ENCODE measurements around the gene GLCCI1. TPM values are rescaled to one million over a fixed set of nuclear protein-coding genes. Genes with fewer than 3 reads are reported as not detected.

GLCCI1 gene
- total and polyA plus RNA-seq, 2 of the 13 experiments (the other 11 are each of a cell fraction or from before 2014, with no cell fraction given) = 1.3 to 1.7 TPM

DNA sequence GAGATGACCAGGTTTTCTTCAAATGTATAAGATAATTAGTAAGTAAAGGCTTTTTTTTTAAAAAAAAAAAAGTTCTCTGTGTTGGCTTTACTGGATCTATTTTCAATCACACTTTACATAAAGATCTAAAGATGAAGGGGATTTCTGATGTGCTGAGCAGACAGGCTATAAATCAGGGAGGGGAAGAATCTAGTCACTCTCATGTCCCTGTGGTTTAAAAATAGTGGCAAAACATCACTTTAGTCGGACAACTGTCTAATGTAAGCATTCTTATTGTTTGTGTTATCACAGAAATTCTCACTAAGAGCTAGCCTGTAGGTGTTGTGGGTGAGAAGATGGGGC lies 160.7 kb downstream of the GLCCI1 start (continued):
- TF ChIP-seq, protein P1, sequence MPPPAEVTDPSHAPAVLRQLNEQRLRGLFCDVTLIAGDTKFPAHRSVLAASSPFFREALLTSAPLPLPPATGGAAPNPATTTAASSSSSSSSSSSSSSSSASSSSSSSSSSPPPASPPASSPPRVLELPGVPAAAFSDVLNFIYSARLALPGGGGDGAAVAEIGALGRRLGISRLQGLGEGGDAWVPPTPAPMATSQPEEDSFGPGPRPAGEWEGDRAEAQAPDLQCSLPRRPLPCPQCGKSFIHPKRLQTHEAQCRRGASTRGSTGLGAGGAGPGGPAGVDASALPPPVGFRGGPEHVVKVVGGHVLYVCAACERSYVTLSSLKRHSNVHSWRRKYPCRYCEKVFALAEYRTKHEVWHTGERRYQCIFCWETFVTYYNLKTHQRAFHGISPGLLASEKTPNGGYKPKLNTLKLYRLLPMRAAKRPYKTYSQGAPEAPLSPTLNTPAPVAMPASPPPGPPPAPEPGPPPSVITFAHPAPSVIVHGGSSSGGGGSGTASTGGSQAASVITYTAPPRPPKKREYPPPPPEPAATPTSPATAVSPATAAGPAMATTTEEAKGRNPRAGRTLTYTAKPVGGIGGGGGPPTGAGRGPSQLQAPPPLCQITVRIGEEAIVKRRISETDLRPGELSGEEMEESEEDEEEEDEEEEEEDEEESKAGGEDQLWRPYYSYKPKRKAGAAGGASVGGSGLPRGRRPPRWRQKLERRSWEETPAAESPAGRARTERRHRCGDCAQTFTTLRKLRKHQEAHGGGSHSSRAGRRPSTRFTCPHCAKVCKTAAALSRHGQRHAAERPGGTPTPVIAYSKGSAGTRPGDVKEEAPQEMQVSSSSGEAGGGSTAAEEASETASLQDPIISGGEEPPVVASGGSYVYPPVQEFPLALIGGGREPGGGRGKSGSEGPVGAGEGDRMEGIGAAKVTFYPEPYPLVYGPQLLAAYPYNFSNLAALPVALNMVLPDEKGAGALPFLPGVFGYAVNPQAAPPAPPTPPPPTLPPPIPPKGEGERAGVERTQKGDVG (CRISPR knock-in tag; IDR thresholded peaks at IDR 0.05; ENCODE audit: borderline replicate concordance) = no peak
- TF ChIP-seq, protein P2, sequence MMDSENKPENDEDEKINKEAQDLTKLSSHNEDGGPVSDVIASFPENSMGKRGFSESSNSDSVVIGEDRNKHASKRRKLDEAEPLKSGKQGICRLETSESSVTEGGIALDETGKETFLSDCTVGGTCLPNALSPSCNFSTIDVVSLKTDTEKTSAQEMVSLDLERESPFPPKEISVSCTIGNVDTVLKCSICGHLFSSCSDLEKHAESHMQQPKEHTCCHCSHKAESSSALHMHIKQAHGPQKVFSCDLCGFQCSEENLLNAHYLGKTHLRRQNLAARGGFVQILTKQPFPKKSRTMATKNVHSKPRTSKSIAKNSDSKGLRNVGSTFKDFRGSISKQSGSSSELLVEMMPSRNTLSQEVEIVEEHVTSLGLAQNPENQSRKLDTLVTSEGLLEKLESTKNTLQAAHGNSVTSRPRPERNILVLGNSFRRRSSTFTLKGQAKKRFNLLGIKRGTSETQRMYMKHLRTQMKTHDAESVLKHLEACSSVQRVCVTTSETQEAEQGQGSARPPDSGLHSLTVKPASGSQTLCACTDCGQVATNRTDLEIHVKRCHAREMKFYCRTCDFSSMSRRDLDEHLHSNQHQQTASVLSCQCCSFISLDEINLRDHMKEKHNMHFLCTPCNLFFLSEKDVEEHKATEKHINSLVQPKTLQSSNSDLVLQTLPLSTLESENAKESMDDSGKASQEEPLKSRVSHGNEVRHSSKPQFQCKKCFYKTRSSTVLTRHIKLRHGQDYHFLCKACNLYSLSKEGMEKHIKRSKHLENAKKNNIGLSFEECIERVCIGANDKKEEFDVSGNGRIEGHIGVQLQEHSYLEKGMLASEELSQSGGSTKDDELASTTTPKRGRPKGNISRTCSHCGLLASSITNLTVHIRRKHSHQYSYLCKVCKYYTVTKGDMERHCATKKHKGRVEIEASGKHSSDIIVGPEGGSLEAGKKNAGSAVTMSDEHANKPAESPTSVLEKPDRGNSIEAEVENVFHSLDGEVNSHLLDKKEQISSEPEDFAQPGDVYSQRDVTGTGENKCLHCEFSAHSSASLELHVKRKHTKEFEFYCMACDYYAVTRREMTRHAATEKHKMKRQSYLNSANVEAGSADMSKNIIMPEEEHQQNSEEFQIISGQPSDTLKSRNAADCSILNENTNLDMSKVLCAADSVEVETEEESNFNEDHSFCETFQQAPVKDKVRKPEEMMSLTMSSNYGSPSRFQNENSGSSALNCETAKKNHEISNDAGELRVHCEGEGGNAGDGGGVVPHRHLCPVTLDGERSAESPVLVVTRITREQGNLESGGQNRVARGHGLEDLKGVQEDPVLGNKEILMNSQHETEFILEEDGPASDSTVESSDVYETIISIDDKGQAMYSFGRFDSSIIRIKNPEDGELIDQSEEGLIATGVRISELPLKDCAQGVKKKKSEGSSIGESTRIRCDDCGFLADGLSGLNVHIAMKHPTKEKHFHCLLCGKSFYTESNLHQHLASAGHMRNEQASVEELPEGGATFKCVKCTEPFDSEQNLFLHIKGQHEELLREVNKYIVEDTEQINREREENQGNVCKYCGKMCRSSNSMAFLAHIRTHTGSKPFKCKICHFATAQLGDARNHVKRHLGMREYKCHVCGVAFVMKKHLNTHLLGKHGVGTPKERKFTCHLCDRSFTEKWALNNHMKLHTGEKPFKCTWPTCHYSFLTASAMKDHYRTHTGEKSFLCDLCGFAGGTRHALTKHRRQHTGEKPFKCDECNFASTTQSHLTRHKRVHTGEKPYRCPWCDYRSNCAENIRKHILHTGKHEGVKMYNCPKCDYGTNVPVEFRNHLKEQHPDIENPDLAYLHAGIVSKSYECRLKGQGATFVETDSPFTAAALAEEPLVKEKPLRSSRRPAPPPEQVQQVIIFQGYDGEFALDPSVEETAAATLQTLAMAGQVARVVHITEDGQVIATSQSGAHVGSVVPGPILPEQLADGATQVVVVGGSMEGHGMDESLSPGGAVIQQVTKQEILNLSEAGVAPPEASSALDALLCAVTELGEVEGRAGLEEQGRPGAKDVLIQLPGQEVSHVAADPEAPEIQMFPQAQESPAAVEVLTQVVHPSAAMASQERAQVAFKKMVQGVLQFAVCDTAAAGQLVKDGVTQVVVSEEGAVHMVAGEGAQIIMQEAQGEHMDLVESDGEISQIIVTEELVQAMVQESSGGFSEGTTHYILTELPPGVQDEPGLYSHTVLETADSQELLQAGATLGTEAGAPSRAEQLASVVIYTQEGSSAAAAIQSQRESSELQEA (CRISPR knock-in tag; IDR thresholded peaks at IDR 0.05; ENCODE audit: not compliant biosample characterization) = no peak
- TF ChIP-seq ZMAT3 (CRISPR knock-in tag; conservative IDR thresholded peaks at IDR 0.05) = no peak
- no peak for TF ChIP-seq RFX1 (IDR thresholded peaks at IDR 0.05)
- TF ChIP-seq FOXA3 (CRISPR knock-in tag; IDR thresholded peaks at IDR 0.05) = no peak
- TF ChIP-seq, protein P3, sequence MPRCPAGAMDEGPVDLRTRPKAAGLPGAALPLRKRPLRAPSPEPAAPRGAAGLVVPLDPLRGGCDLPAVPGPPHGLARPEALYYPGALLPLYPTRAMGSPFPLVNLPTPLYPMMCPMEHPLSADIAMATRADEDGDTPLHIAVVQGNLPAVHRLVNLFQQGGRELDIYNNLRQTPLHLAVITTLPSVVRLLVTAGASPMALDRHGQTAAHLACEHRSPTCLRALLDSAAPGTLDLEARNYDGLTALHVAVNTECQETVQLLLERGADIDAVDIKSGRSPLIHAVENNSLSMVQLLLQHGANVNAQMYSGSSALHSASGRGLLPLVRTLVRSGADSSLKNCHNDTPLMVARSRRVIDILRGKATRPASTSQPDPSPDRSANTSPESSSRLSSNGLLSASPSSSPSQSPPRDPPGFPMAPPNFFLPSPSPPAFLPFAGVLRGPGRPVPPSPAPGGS (CRISPR knock-in tag; IDR thresholded peaks at IDR 0.05) = no peak
- TF ChIP-seq, protein P4, sequence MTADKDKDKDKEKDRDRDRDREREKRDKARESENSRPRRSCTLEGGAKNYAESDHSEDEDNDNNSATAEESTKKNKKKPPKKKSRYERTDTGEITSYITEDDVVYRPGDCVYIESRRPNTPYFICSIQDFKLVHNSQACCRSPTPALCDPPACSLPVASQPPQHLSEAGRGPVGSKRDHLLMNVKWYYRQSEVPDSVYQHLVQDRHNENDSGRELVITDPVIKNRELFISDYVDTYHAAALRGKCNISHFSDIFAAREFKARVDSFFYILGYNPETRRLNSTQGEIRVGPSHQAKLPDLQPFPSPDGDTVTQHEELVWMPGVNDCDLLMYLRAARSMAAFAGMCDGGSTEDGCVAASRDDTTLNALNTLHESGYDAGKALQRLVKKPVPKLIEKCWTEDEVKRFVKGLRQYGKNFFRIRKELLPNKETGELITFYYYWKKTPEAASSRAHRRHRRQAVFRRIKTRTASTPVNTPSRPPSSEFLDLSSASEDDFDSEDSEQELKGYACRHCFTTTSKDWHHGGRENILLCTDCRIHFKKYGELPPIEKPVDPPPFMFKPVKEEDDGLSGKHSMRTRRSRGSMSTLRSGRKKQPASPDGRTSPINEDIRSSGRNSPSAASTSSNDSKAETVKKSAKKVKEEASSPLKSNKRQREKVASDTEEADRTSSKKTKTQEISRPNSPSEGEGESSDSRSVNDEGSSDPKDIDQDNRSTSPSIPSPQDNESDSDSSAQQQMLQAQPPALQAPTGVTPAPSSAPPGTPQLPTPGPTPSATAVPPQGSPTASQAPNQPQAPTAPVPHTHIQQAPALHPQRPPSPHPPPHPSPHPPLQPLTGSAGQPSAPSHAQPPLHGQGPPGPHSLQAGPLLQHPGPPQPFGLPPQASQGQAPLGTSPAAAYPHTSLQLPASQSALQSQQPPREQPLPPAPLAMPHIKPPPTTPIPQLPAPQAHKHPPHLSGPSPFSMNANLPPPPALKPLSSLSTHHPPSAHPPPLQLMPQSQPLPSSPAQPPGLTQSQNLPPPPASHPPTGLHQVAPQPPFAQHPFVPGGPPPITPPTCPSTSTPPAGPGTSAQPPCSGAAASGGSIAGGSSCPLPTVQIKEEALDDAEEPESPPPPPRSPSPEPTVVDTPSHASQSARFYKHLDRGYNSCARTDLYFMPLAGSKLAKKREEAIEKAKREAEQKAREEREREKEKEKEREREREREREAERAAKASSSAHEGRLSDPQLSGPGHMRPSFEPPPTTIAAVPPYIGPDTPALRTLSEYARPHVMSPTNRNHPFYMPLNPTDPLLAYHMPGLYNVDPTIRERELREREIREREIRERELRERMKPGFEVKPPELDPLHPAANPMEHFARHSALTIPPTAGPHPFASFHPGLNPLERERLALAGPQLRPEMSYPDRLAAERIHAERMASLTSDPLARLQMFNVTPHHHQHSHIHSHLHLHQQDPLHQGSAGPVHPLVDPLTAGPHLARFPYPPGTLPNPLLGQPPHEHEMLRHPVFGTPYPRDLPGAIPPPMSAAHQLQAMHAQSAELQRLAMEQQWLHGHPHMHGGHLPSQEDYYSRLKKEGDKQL (CRISPR knock-in tag; IDR thresholded peaks at IDR 0.05; ENCODE audit: low read depth) = no peak
- TF ChIP-seq ZNF577 (CRISPR knock-in tag; IDR thresholded peaks at IDR 0.05; ENCODE audit: borderline replicate concordance, low read depth) = no peak
- no peak for TF ChIP-seq RARG (CRISPR knock-in tag; IDR thresholded peaks at IDR 0.05; ENCODE audit: low read depth)
